HEK293 (cell line): ENCODE data around the gene COIL.

ENCODE experiments used
- CTCF ChIA-PET: fragments of 350-600 bp; formaldehyde crosslinking; extraction: SDS; loops from one replicate; lab custom pipeline; 2021; ENCODE audit warnings: antibody characterized with exemption; lab: Yijun Ruan, JAX
- POLR2A ChIA-PET: fragments of 300-600 bp; formaldehyde crosslinking; extraction: SDS; loops from one replicate; lab custom pipeline; 2020; ENCODE audit warnings: antibody characterized with exemption, inconsistent platforms; lab: Yijun Ruan, JAX
- H3K27ac ChIP-seq: fragments of 200-500 bp; sonication (Bioruptor generic); 2 replicates; pipeline ENCODE4 v1.5.1; 2014; ENCODE audit warnings: low read depth, low read length, control low read depth, inconsistent platforms; ENCODE audit errors: extremely low read depth
- H3K36me3 ChIP-seq, 2 experiments: fragments of 200-500 bp in 1 of 2; sonication (Bioruptor generic) in 1 of 2; 1 replicate in 1 of 2; 2 replicates in 1 of 2; pipeline ENCODE4 v1.5.1; 2014 to 2017; ENCODE audit warnings: inconsistent platforms in 2 of 2, low read length in 2 of 2; ENCODE audit not compliant: control insufficient read depth in 2 of 2, insufficient read depth in 1 of 2
- H3K4me1 ChIP-seq: fragments of 200-500 bp; sonication (Bioruptor generic); 2 replicates; pipeline ENCODE4 v1.5.1; 2014; ENCODE audit warnings: mild to moderate bottlenecking, low read length, inconsistent platforms; ENCODE audit not compliant: control insufficient read depth, insufficient read depth
- H3K4me3 ChIP-seq: 2 replicates; pipeline ENCODE4 v1.5.1; 2011; ENCODE audit warnings: low read depth, mild to moderate bottlenecking, control low read depth, low read length, moderate library complexity
- H3K9me3 ChIP-seq: fragments of 200-500 bp; sonication (Bioruptor generic); 2 replicates; pipeline ENCODE4 v1.5.1; 2014; ENCODE audit warnings: low read depth, low read length, inconsistent platforms; ENCODE audit not compliant: control insufficient read depth, insufficient read depth
- GLI4 ChIP-seq: fragments of 450-650 bp; formaldehyde crosslinking; IDR thresholded peaks from 2 replicates; pipeline ENCODE4 v1.5.1; 2016; ENCODE audit warnings: missing biosample characterization, missing genetic modification characterization
- KLF10 ChIP-seq: fragments of 450-650 bp; IDR thresholded peaks from 2 replicates; pipeline ENCODE4 v1.5.1; 2018; ENCODE audit warnings: missing biosample characterization, mild to moderate bottlenecking, missing genetic modification characterization
- REPIN1 ChIP-seq: fragments of 450-650 bp; formaldehyde crosslinking; IDR thresholded peaks from 2 replicates; pipeline ENCODE4 v1.5.1; 2017; ENCODE audit warnings: missing biosample characterization, missing genetic modification characterization, low read depth
- SCRT1 ChIP-seq: fragments of 450-650 bp; formaldehyde crosslinking; IDR thresholded peaks from 2 replicates; pipeline ENCODE4 v1.5.1; 2016; ENCODE audit warnings: missing biosample characterization, missing genetic modification characterization, borderline replicate concordance
- SETDB1 ChIP-seq: IDR thresholded peaks from one replicate; pipeline ENCODE4 v1.6.1; 2017; ENCODE audit warnings: mild to moderate bottlenecking, low read length, moderate library complexity, mixed read lengths; ENCODE audit not compliant: insufficient read length
- ZBTB7A ChIP-seq: fragments of 450-650 bp; formaldehyde crosslinking; IDR thresholded peaks from 2 replicates; pipeline ENCODE4 v1.5.1; 2016; ENCODE audit warnings: low read depth, missing biosample characterization, missing genetic modification characterization
- ZEB2 ChIP-seq: fragments of 450-650 bp; formaldehyde crosslinking; IDR thresholded peaks from 2 replicates; pipeline ENCODE4 v1.5.1; 2016; ENCODE audit warnings: missing biosample characterization, missing genetic modification characterization
- ZIC2 ChIP-seq: fragments of 450-650 bp; formaldehyde crosslinking; IDR thresholded peaks from 2 replicates; pipeline ENCODE4 v1.5.1; 2016; ENCODE audit warnings: missing biosample characterization, missing genetic modification characterization
- ZNF146 ChIP-seq: fragments of 450-650 bp; formaldehyde crosslinking; IDR thresholded peaks from 2 replicates; pipeline ENCODE4 v1.5.1; 2016; ENCODE audit warnings: missing biosample characterization, missing genetic modification characterization
- ZNF223 ChIP-seq: fragments of 450-650 bp; formaldehyde crosslinking; IDR thresholded peaks from 2 replicates; pipeline ENCODE4 v1.5.1; 2016; ENCODE audit warnings: missing biosample characterization, missing genetic modification characterization
- ZNF311 ChIP-seq: fragments of 450-650 bp; formaldehyde crosslinking; IDR thresholded peaks from 2 replicates; pipeline ENCODE4 v1.5.1; 2017; ENCODE audit warnings: missing biosample characterization, missing genetic modification characterization, borderline replicate concordance
- ZNF600 ChIP-seq: fragments of 450-650 bp; formaldehyde crosslinking; IDR thresholded peaks from 2 replicates; pipeline ENCODE4 v1.5.1; 2016; ENCODE audit warnings: missing biosample characterization, missing genetic modification characterization
- ZNF624 ChIP-seq: fragments of 450-650 bp; formaldehyde crosslinking; IDR thresholded peaks from 2 replicates; pipeline ENCODE4 v1.5.1; 2017; ENCODE audit warnings: missing biosample characterization, missing genetic modification characterization
- ZNF747 ChIP-seq: fragments of 450-650 bp; formaldehyde crosslinking; IDR thresholded peaks from 2 replicates; pipeline ENCODE4 v1.5.1; 2016; ENCODE audit warnings: missing biosample characterization, missing genetic modification characterization
- ZSCAN23 ChIP-seq: fragments of 450-650 bp; formaldehyde crosslinking; IDR thresholded peaks from 2 replicates; pipeline ENCODE4 v1.5.1; 2016; ENCODE audit warnings: missing biosample characterization, missing genetic modification characterization
- ZSCAN30 ChIP-seq: fragments of 450-650 bp; IDR thresholded peaks from 2 replicates; pipeline ENCODE4 v1.5.1; 2018; ENCODE audit warnings: missing biosample characterization, mild to moderate bottlenecking, missing genetic modification characterization, moderate library complexity
- ZXDB ChIP-seq: fragments of 450-650 bp; formaldehyde crosslinking; IDR thresholded peaks from 2 replicates; pipeline ENCODE4 v1.5.1; 2016; ENCODE audit warnings: missing biosample characterization, missing genetic modification characterization
- TF ChIP-seq, protein P1 (sequence below): fragments of 450-650 bp; formaldehyde crosslinking; IDR thresholded peaks from 2 replicates; pipeline ENCODE4; 2016; ENCODE audit warnings: missing biosample characterization, missing genetic modification characterization
- TF ChIP-seq, protein P2 (sequence below): fragments of 450-650 bp; formaldehyde crosslinking; IDR thresholded peaks from 2 replicates; pipeline ENCODE4 v1.5.1; 2017; ENCODE audit warnings: missing biosample characterization, missing genetic modification characterization
- TF ChIP-seq, protein P3 (sequence below): fragments of 450-650 bp; IDR thresholded peaks from 2 replicates; pipeline ENCODE4 v1.5.1; 2018; ENCODE audit warnings: missing biosample characterization, missing genetic modification characterization
- TF ChIP-seq, protein P4 (sequence below): fragments of 450-650 bp; formaldehyde crosslinking; IDR thresholded peaks from 2 replicates; pipeline ENCODE4 v1.5.1; 2016; ENCODE audit warnings: missing biosample characterization, missing genetic modification characterization, low read depth
- TF ChIP-seq, protein P5 (sequence below): fragments of 450-650 bp; formaldehyde crosslinking; IDR thresholded peaks from 2 replicates; pipeline ENCODE4 v1.5.1; 2016; ENCODE audit warnings: missing biosample characterization, missing genetic modification characterization

Gene COIL

DNA sequence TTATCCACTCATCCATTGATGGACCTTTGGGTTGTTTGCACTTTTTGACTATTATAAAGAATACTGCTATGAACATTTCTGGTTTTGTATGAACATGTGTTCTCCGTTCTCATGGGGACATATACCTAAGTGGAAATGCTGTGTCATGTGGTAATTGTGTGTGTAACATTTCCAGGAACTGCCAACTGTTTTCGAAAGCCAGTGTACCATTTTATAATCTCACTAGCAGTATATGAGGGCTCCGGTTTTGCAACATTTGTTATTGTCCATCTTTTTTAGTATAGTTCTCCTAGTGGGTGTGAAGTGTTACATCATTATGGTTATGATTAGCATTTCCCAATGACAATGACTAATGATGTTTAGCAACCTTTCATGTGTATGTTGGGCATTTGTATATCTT lies 41.9 kb downstream of the COIL start:
- H3K36me3 ChIP-seq = no peaks in the 10 kb centered on the region
- no peak overlapping the region for H3K4me3 ChIP-seq
- H3K4me1 ChIP-seq = peaks cover 4% of the 10 kb centered on the region; the same call in 1 of the 2 replicates
- H3K27ac ChIP-seq = no peak overlapping the region
- ChIA-PET CTCF (interaction anchor here (1.0 kb wide), 1 partner anchor 99 kb away, joined by 3 read pairs; no protein-coding TSS in a partner anchor), POLR2A (no interaction called here)
- no peak for TF ChIP-seq ZSCAN30 (tag by site-specific recombination)
- TF ChIP-seq ZSCAN23 = no peak
- H3K9me3 ChIP-seq = no peaks in the 10 kb centered on the region

DNA sequence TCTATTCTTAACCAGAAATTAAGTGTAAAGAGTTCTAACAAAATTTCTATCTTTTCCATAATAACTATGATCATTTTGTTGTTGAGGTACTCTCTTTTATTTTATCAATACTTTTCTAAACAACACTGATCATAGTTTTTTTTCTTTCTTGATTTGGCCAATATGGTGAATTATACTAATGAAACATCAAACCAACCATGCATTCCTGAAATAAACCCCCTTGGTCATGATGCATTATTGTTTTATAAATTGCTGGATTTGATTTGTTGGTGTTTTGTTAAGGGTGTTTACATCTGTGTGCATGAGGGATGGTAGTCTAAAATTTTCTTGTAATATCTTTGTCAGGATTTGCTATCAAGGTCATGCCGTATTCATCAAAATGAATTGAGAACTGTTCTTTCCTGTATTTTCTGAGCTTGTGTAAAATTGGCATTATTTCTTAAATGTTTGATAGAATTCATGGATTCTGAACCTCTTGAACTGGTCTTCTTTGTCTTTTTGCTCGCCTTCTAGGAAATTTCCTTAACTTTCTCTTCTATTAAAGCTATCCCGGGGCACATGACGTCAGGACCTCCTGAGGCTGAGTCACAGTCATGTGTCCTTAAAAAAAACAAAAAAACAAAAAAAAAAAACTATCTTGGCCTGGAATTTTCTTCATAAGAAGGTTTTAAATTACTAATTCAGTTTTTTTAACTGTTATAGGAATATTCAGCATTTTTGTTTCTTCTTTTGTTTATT lies 43.1 kb downstream of the COIL start:
- Histone ChIP-seq H3K36me3 (no peaks in the 10 kb centered on the region), H3K4me3 (no peak overlapping the region), H3K9me3 (no peaks in the 10 kb centered on the region), H3K4me1 (peaks cover 4% of the 10 kb centered on the region; the same call in 1 of the 2 replicates), H3K27ac (no peak overlapping the region)
- CTCF ChIA-PET = interaction anchor here (0.7 to 1.1 kb wide), 2 partner anchors 22 to 100 kb away, joined by 3 read pairs; no protein-coding TSS in a partner anchor
- POLR2A ChIA-PET = no interaction called here
- TF ChIP-seq SETDB1 = peak; percentile 67
- TF ChIP-seq ZBTB7A (tag by site-specific recombination) = no peak
- TF ChIP-seq REPIN1 (tag by site-specific recombination) = no peak
- TF ChIP-seq, protein P1, sequence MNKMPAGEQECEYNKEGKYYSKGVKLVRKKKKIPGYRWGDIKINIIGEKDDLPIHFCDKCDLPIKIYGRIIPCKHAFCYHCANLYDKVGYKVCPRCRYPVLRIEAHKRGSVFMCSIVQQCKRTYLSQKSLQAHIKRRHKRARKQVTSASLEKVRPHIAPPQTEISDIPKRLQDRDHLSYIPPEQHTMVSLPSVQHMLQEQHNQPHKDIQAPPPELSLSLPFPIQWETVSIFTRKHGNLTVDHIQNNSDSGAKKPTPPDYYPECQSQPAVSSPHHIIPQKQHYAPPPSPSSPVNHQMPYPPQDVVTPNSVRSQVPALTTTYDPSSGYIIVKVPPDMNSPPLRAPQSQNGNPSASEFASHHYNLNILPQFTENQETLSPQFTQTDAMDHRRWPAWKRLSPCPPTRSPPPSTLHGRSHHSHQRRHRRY (tag by site-specific recombination) = no peak
- TF ChIP-seq, protein P2, sequence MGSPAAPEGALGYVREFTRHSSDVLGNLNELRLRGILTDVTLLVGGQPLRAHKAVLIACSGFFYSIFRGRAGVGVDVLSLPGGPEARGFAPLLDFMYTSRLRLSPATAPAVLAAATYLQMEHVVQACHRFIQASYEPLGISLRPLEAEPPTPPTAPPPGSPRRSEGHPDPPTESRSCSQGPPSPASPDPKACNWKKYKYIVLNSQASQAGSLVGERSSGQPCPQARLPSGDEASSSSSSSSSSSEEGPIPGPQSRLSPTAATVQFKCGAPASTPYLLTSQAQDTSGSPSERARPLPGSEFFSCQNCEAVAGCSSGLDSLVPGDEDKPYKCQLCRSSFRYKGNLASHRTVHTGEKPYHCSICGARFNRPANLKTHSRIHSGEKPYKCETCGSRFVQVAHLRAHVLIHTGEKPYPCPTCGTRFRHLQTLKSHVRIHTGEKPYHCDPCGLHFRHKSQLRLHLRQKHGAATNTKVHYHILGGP = peak; percentile 75; the same call in 1 of the 2 replicates

DNA sequence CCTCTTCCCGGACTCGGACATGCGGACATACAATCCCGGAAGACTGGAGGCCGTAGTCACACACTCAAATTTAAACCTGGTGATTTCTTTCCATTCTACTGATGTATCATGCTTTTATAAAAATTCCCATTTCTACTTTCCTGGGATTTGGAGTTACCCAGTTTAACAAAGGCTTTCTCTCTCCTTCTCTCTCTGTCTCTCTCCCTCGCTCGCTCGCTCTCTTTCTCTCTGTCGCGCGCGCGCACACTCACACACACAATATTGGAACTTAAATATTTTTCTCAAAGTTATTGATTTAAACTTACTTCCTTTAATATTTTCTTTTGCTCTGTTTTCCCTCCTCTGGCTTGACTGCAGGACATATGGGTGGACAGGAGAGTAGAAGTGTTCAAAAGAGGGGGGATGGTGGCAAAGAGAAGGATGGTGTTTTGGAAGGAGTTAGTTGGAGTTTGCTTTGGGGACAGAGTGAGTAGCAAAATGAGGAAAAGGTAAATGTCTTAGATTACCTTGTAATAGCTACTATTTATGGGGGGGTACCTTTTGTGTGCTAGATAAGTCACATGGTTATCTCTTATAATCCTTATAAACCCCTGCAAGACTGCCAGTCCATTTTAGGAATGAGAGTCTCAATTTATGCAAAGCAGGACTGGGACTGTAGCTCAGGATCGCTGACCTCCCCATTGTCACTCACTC lies 46.1 kb downstream of the COIL start:
- Histone ChIP-seq H3K4me1 (peaks cover 4% of the 10 kb centered on the region), H3K4me3 (peak overlapping the region; percentile 92), H3K36me3 (peaks cover 0 to 15% of the 10 kb centered on the region in 2 experiments; a peak in 2 of 3 replicates), H3K27ac (no peak overlapping the region; the same call in 1 of the 2 replicates), H3K9me3 (no peaks in the 10 kb centered on the region)
- ChIA-PET POLR2A (interaction anchor here (0.6 to 1.9 kb wide), 28 partner anchors 9 to 757 kb away, joined by 3 to 13 read pairs (median 4); partner anchors contain the start of genes AKAP1, NOG and SCPEP1), CTCF (interaction anchor here (0.8 to 0.9 kb wide), 2 partner anchors 13 to 25 kb away, joined by 3 read pairs; no protein-coding TSS in a partner anchor)
- TF ChIP-seq ZIC2 (tag by site-specific recombination) = no peak
- no peak for TF ChIP-seq ZNF223 (tag by site-specific recombination)
- TF ChIP-seq, protein P3, sequence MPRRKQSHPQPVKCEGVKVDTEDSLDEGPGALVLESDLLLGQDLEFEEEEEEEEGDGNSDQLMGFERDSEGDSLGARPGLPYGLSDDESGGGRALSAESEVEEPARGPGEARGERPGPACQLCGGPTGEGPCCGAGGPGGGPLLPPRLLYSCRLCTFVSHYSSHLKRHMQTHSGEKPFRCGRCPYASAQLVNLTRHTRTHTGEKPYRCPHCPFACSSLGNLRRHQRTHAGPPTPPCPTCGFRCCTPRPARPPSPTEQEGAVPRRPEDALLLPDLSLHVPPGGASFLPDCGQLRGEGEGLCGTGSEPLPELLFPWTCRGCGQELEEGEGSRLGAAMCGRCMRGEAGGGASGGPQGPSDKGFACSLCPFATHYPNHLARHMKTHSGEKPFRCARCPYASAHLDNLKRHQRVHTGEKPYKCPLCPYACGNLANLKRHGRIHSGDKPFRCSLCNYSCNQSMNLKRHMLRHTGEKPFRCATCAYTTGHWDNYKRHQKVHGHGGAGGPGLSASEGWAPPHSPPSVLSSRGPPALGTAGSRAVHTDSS (tag by site-specific recombination) = no peak
- TF ChIP-seq ZNF747 (tag by site-specific recombination) = no peak
- TF ChIP-seq, protein P4, sequence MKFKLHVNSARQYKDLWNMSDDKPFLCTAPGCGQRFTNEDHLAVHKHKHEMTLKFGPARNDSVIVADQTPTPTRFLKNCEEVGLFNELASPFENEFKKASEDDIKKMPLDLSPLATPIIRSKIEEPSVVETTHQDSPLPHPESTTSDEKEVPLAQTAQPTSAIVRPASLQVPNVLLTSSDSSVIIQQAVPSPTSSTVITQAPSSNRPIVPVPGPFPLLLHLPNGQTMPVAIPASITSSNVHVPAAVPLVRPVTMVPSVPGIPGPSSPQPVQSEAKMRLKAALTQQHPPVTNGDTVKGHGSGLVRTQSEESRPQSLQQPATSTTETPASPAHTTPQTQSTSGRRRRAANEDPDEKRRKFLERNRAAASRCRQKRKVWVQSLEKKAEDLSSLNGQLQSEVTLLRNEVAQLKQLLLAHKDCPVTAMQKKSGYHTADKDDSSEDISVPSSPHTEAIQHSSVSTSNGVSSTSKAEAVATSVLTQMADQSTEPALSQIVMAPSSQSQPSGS (tag by site-specific recombination) = no peak
- TF ChIP-seq ZNF600 (tag by site-specific recombination) = 0 out of 2 replicates have a peak, but pooled peaks have one; percentile 12
- TF ChIP-seq SCRT1 (tag by site-specific recombination) = no peak
- TF ChIP-seq ZNF624 (tag by site-specific recombination) = no peak
- no peak for TF ChIP-seq ZXDB (tag by site-specific recombination)
- TF ChIP-seq GLI4 (tag by site-specific recombination) = no peak
- no peak for TF ChIP-seq KLF10 (tag by site-specific recombination)
- TF ChIP-seq ZEB2 = no peak
- no peak for TF ChIP-seq ZNF311 (tag by site-specific recombination)
- TF ChIP-seq, protein P5, sequence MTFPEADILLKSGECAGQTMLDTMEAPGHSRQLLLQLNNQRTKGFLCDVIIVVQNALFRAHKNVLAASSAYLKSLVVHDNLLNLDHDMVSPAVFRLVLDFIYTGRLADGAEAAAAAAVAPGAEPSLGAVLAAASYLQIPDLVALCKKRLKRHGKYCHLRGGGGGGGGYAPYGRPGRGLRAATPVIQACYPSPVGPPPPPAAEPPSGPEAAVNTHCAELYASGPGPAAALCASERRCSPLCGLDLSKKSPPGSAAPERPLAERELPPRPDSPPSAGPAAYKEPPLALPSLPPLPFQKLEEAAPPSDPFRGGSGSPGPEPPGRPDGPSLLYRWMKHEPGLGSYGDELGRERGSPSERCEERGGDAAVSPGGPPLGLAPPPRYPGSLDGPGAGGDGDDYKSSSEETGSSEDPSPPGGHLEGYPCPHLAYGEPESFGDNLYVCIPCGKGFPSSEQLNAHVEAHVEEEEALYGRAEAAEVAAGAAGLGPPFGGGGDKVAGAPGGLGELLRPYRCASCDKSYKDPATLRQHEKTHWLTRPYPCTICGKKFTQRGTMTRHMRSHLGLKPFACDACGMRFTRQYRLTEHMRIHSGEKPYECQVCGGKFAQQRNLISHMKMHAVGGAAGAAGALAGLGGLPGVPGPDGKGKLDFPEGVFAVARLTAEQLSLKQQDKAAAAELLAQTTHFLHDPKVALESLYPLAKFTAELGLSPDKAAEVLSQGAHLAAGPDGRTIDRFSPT = no peak
- TF ChIP-seq ZNF146 (tag by site-specific recombination) = no peak
